ENCODE results near the gene DPM3.

The DPM3 gene

GRCh38 chr1:155103325-155103724 lies 37.0 kb downstream of the DPM3 start:
- DNase-seq: no peak

GRCh38 chr1:155099331-155099730 lies 41.0 kb downstream of the DPM3 start:
- DNase-seq: no peak

- no peak for DNase-seq
Measured at GRCh38 chr1:155094622-155094948, 45.7 kb downstream of the DPM3 start.

- DNase-seq: peak in 39 of 58 donors; percentile 16 to 89 (median 46)
Measured at GRCh38 chr1:155093911-155094621, 46.3 kb downstream of the DPM3 start.

- DNase-seq: no peak
Measured at GRCh38 chr1:155092641-155093040, 47.7 kb downstream of the DPM3 start.

GRCh38 chr1:155092131-155092530 lies 48.2 kb downstream of the DPM3 start:
- no peak for DNase-seq

- DNase-seq: peak in 52 of 58 donors; percentile 7 to 83 (median 54)
Measured at GRCh38 chr1:155091071-155092051, 49.0 kb downstream of the DPM3 start.
